ENCODE measurements around the gene PXT1.
"Not testable (repeated sequence)": the region's sequence is repeated elsewhere in the genome, so short reads cannot be mapped to it uniquely, and the experiment has no call there.

The PXT1 gene

DNA sequence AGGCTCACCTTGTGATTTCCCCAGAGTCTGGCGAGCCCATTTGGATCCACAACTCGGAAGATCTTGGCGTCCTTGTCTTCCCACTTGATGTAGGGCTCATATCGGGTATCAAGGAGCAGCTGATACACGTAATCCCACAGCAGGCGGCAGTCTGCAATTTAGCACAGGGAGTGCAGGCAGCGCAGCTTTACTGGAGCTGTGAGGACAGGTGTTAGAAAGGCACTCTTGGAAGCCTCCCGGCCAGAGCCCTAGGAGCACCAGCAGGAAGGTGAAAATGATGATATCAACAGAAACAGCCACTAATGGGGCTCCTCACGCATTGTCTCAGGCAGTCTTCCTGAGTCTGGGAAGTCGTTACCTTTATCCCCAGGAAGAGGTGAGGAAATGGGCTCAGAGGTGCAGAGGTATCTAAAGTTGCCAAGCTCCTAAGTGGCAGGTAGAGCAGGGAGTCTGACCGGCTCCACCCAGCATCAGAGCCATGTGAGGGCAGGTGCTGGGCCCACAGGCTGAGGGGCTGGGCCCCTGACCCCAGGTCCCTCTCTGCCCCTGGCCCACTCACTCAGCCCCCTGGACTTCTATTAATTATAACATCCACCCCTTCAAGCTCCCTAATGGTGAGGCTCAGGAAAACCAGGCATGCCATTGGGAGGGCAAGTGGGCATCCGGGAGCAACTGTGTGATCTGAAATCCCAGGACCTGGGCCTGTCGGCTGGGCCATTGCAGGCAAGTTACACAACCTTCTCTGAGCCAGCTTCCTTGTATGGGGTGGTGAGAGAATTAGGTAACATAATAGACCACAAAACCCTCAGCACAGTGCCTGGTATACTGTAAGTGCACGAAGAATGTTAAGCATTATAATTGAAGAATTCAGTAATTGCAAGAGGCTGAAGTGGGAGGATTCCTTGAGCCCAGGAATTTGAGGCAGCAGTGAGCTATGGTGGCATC is 73.5 kb downstream of the PXT1 start:
- peak; percentile 53 for DNase-seq (ENCODE audit: low spot score)

- peak; percentile 38 for DNase-seq (ENCODE audit: low spot score)
Measured at GRCh38 chr6:36368421-36368820, 74.2 kb downstream of the PXT1 start.

DNA sequence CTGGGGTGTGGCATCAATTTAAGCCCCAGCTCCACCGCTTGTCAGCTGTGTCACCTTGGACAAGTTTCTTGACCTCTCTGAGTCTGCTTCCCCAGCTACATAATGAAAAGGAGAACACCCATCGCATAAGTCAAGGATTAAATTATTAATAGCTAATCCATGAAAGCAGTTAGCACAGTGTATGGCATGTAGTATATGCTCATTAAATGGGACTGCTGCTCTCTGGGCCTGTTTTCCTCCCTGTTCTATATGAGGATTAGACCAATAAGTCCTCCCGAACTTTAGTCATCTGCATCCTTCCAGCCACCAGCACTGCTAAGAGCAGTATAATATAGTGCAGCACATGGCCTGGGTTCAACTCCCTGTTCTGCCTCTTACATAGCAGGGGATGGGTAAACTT is 74.9 kb downstream of the PXT1 start:
- DNase-seq (ENCODE audit: low spot score): peak; percentile 12

GRCh38 chr6:36364669-36365479 is 77.8 kb downstream of the PXT1 start:
- peak; percentile 15 for DNase-seq (ENCODE audit: low spot score)

- not testable (repeated sequence) for DNase-seq (ENCODE audit: low spot score)
Measured at GRCh38 chr6:36364061-36364635, 78.5 kb downstream of the PXT1 start.

GRCh38 chr6:36363371-36363752 is 79.3 kb downstream of the PXT1 start:
- DNase-seq (ENCODE audit: low spot score): peak; percentile 59

DNA sequence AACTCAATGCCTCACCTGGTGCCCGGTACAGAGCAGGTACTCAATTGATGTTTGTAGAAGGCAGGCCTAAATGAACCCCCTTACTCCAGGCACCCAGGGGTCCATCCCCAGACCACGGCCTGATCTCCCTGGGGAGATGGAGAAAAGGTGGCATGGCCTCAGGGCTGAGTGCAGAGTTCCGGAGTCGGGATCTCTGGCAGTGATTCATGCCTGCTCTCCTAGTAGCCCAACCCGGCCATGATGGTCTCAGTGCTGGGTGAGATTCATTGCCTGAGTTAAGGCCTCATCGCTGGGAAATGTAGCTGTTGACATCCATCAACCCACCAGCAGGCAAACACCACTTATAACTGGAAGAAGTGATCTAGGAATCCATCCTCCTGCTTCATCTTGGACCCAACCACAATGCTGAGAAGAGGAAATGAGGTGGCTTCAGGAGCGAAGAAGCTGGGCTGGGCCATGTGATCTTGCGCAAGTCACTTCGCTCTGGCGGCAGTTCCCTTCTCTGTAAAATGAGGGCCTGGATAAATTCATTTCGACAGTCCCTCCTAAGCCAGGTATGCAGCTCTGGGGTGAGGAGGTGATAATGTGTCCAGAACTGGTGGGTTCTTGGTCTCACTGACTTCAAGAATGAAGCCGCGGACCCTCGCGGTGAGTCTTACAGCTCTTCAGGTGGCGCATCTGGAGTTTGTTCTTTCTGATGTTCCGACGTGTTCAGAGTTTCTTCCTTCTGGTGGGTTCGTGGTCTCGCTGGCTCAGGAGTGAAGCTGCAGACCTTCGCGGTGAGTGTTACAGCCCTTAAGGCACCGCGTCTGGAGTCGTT is 79.9 kb downstream of the PXT1 start:
- DNase-seq (ENCODE audit: low spot score): peak; percentile 53

GRCh38 chr6:36361071-36361470 is 81.6 kb downstream of the PXT1 start:
- peak; percentile 8 for DNase-seq (ENCODE audit: low spot score)

DNA sequence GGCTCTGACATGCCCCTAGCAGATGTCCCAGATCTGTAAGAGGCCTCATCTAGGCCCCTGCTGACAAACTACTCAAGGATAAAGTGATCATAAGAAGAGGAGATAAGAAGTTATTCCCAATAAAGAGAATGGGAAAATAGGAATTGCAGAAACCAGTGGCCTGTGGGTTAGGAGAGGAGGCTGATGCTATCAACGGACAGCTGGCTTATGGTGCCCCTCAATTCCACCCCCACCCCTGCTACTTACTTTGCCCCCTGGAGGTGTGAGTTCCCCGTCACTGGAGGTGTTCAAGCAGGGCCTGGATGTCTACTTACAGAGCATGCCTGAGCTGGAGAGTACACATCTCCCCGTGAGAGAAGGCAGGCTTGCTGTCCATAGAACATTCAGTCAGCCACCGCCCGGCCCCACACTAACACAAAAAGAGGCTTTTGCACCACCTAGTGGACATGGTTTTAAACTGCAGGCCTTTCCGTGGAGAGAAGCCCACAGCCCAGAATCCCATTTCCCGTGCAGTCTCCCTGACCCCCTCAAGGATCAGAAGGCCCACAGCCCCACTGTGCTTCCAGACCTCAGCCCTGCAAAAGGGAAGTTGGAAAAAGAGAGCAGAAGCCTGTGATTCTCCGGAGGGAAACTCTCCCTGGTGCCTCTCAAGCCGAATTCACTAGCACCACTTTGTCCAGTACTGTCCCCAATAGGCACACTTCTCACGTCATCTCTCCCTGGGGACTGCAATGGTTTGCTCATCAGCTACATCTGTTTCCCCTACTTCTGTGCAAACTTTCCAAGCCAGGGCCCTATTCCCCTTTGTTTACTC is 82.2 kb downstream of the PXT1 start:
- peak; percentile 87 for DNase-seq (ENCODE audit: low spot score)

DNA sequence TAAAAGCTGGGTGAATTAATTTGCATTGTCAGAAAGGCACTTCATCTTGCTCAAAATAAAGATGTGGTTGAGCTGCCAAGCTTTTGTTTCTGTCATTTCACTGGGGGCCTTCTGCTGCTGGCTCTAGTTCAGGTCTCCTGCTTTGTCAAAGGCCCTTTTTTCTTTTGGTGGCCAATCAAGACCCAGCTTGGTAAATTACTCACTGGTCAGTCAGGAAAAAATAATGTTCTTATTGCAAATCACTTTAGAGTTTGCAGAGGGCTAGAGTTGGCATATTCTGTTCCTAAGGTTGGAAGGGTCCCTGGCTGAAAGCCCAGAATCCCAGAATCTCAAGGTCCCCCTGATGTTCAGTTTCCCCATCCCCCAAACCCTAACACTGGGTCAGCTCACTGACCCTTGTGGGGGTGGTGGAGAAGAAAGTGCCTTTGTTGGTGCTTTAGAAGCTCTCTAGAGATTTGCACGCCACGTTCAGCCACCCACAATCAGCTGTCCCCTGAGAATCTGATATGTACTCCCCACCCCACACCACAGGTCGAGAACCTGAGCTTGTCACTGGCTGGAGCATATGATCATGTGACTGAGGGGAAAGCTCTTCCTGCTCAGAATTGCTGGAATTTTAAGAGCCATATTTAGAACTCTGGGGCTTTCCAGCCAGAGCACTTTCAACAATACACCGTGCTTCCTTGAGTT is 84.3 kb downstream of the PXT1 start:
- DNase-seq (ENCODE audit: low spot score): peak; percentile 49

GRCh38 chr6:36357872-36358225 is 84.8 kb downstream of the PXT1 start:
- no peak for DNase-seq (ENCODE audit: low spot score)

GRCh38 chr6:36355819-36356218 is 86.8 kb downstream of the PXT1 start:
- peak; percentile 20 for DNase-seq (ENCODE audit: low spot score)

GRCh38 chr6:36353411-36353915 is 89.2 kb downstream of the PXT1 start:
- peak; percentile 30 for DNase-seq (ENCODE audit: low spot score)

- no peak for DNase-seq (ENCODE audit: low spot score)
Measured at GRCh38 chr6:36352477-36353157, 90.0 kb downstream of the PXT1 start.

DNA sequence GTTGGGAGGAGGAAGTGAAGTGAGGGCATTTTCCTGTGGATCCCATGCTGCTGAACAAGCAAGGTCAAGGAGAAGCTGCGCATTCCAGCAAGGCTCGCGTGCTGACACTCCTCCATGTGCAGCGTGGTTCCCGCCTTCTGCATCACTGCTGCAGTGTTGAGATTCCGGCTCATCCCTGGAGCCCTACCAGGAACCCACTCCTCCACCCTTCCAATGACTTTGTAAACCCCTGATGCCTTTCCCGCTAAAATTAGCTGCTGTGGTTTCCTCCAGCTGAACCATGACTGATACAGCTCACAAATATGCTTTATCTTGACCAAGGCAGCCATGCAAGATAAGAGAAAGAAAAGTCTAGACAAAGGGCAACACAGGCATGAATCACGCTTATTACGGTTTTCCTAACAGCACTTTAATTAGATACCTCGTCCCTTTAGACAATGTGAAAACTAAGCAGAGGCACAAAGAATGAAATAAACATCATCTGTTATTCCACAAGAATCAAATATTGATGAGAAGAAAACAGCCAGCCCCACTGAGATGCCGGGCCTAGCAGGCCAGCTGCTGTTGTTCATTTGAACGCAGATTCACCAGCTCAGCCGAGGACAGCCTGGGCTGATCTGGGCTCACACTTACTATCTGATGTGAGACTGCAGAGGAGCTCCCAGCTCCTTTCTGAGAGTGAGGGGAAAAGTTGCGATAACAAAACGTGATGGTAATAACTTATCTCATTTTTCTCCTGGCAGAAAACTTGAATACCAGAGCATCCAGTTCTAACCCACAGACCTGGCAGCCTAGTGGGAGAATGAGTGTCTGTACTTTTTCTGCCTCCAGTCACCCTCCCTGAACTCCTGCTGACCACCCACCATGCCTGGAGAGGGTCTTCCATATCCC is 91.7 kb downstream of the PXT1 start:
- DNase-seq (ENCODE audit: low spot score): no peak

- DNase-seq (ENCODE audit: low spot score): no peak
Measured at GRCh38 chr6:36350082-36350481, 92.6 kb downstream of the PXT1 start.

GRCh38 chr6:36349240-36349639 is 93.4 kb downstream of the PXT1 start:
- no peak for DNase-seq (ENCODE audit: low spot score)

GRCh38 chr6:36347621-36348020 is 95.0 kb downstream of the PXT1 start:
- DNase-seq (ENCODE audit: low spot score): no peak
